HG03159 (cell line): Measurements from ENCODE around the gene CCT8.

ENCODE experiments used
- ATAC-seq: cut with Tn5 transposase; IDR thresholded peaks from one replicate; pipeline ENCODE4 v1.9.1; 2021; ENCODE audit warnings: mild to moderate bottlenecking, moderate library complexity; ENCODE audit not compliant: unreplicated experiment

The CCT8 gene, protein sequence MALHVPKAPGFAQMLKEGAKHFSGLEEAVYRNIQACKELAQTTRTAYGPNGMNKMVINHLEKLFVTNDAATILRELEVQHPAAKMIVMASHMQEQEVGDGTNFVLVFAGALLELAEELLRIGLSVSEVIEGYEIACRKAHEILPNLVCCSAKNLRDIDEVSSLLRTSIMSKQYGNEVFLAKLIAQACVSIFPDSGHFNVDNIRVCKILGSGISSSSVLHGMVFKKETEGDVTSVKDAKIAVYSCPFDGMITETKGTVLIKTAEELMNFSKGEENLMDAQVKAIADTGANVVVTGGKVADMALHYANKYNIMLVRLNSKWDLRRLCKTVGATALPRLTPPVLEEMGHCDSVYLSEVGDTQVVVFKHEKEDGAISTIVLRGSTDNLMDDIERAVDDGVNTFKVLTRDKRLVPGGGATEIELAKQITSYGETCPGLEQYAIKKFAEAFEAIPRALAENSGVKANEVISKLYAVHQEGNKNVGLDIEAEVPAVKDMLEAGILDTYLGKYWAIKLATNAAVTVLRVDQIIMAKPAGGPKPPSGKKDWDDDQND

DNA sequence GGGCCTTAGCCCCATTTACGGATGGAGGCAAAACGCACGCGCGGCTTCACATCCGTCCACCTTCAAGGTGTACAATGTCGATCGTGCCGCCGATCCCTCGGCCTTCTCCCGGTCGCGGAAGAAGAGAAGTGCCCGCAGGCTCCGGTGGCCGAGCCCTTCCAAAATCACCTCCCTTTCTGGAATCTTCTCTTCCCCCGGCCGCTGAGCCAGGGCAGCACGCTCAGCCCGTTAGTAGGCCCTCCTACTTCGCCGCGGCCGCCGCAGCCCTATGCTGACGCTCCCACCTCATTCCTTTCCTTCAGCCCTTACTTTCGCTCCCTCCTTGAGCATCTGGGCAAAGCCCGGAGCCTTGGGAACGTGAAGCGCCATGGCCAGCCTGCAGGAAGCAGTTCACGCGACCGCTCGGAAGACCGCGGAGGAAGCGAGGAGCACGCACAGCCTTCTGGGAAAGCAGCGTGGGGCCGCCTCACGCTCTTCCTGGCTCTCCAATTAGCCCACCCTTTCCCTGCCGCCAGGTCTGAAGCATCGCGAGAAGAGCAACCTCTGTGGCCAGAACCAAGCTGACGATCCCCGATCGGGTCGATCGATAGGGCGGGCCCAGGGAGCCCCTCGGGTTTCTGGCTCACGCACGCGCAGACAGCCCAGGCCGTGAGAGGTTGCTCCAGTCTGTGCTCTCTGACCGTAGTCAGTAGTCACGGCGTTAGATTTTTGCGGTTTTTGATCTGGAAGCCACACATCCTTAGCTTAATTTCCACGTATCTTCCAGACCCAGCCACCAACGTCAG is at the start of gene CCT8:
Gene CCT8, minus strand, starts transcription at position 427 of the 785 bp plus-strand sequence. Its CDS starts 58 bp downstream, at position 369.
- ATAC-seq = peak; percentile 83

DNA sequence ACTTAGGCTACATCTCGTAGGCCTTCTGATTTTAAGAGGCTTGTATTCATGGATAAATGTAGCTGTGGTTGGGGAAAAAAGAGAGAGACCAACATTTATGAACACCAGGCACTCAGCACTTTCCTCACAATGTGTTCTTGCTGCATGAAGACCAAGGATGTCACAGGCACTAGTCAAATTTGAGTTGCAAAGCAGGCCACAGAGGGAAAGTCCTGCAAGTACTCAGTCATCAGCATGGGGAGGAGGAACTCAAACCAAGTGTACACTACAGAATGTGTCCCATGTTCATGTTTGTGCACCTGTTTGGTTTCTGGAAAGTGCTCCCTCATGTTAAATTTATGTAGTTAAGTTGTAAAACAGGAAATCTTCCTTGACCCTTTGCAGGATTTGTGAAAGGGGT is 48.3 kb upstream of the CCT8 start:
- ATAC-seq = peak; percentile 61

DNA sequence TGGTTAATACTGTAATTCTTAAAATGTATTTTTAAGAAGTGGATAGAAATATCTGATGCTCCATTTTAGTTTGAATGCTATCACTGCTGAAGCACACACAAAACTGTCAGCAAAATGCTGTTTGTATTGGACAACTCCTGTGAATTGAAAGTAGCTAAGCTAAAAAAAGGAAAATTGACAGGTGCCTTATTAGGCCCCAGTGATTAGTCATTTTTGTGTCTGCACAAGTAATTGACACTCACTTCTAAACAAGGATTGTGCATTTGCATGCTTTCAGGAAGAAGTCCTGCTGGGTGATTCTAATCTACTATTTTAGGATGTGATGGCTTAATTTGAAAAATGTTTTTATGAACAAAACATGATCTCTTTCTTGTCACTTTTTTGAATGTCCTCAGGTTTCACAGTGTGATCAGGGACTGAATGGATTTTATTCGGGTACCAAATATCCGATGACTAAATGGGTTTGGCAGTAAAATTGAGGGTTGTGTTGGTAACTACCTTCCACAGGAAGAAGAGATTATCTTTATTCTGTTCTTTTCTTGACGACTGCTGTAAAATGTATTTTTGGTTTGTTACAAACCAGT is 44.0 kb upstream of the CCT8 start:
- ATAC-seq = no peak

DNA sequence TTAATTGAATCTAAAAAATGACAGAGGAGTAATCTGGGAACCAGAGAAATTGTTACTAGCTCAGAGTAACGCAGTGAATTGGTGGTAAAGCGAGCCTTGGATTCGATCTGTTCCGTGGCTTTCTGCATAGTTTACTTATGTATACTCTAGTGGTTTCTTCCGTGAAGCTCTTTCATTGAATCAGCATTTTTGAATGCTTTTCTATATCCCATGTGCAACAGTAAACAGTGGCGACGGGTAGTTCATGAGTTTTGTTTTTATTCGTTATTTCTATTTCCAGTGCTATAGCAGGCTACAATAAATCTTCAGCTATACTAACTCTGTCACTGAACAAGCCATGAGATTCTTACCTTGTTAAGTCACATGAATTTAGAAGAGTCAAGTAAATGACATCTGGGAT is 42.5 kb upstream of the CCT8 start:
- ATAC-seq = no peak

DNA sequence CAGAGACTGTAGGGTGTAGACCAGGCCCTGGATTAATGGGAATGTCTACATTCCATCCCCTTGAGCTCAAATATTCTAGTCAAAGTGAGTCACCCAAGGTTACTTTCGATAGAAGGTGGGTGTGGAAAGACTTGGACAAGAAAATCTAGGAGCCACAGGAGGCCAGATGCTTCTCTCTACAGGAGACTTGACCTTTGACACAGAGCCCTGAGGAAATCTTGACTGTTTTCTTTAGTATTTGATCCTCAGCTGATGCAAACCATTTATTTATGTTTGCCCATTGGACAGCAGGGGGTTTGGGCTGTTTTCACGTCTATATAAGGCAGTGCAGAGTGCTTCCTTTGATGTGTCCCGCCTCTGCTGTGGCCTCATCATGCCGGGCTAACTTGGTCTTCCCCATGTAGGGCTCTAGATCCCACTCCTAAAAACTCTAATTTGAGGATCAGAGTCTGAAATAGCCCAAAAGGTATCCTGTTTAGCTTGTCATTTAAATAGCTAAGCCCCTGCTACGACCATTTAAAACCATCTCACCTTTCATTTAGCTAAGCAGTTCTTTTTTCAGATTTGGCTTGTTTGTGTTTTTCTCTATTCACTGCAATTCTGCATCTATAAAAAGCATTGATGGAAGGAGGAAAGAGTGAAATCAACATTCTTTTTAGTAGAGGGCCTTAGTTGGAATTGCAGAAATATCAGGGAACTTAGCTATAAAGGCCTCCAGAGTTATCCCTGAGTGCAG is 41.5 kb upstream of the CCT8 start:
- ATAC-seq = no peak

DNA sequence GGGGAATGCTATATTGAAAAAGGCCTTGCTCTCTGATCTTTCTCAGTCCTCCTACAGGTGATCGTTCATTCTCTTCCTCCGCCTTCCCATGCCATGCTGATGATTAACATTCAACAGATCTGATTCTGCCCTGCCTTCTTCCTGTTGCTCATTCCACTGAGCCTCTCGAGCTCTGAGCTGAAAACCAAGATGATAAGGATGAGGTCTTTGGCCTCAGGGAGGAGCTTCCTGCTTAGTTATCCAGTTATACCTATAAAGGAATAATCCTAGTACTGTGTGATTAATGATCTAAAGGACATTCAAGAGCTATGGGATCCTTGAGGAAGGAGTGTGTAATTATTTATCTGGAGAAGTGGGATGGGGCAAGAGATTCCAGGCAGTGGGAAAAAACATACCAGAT is 31.8 kb upstream of the CCT8 start:
- no peak for ATAC-seq

DNA sequence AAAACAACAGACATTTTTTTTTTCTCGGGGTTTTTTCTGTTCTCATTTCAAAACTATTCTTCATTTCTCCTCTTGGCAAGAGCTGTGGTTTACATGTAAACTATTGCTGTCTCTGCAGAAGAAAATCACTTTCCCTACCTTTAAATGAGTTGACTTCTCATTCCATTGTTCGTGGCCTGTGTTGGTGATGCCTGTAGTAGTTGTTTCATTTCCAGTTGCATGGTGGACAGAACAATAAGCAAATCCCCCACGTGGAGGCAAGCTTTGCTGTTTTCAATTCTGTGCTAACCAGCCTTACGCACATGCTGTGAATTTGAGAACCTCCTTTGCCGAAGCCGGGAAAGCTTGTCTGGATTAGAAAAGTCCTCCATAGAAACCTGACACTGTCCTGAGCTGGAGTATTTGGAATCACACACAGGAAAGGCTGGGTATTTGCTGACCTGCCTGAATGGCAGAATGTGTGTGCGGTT is 30.8 kb upstream of the CCT8 start:
- ATAC-seq = peak; percentile 58

DNA sequence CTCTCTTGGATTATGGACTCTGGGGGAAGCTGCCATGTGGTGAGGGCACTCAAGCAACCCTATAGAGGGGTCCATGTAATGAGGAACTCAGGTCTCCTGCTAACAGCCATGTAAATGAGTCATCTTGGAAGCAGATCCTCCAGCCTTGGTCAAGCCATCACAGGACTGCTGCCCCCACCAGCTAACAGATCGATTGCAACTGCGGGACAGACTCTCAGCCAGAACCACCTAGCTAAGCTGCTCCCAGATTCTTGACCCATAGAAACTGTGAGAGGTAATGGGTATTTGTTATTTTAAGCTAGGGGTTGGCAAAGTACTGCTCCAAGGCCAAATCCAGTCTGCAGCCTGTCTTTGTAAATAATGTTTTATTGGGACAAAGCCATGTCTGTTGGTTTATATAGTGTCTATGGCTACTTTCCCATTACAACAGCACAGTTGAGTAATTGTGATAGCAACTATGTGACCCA is 29.4 kb upstream of the CCT8 start:
- ATAC-seq = no peak

DNA sequence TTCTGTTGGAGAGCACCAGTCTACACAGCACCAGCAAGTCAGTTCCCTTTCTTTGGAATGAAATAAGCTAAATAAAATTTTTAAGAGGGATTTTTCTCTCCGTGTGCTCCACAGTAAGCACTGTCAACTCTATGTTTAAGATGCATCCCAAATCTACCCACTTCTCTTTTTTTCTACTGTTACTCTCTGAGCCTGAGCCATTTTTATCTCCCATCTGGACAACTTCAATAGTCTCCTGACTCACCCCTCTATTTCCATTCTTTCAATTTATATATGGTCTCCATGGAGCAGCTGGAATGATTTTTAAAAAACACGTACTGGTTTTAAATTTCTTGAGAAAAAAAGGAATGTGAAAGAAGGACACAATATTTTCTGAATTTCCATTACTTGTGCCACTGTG is 24.7 kb upstream of the CCT8 start:
- ATAC-seq = no peak

DNA sequence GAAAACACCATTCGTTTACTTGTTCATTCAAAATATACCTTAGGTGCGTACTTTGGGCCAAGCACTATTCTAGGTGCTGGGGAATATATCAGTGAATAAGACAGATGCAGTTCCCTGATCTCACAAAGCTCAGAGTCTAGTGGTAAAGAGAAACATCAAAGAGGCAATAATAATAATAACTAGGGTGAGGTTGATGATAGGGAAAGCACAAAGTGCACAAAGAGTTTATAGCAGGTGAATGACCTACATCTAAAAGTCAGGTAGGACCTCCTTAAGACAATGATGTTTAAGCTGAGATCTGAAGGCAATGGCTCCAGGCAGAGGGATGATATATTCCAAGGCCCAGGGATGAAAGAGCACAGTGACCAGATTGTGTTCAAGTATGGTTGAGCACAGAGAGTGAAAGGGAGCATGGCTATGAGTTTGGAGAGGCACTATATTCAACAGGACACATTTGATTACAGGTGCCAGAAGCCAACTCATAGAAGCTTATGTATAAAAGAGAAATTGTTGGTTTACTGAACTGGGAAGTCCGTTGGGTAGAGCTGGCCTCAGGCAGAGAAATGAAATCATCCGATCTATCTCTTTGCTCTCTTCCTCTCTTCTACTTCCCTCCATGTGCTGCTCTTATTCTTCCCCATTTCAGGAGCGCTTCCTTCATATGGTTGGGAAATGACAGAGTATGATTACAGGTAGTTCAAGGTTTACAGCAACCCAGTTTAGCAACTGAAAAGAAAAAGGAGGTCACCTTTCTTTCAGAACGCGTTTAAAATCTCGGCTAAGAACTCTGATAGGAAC is 23.0 kb upstream of the CCT8 start:
- ATAC-seq = no peak

DNA sequence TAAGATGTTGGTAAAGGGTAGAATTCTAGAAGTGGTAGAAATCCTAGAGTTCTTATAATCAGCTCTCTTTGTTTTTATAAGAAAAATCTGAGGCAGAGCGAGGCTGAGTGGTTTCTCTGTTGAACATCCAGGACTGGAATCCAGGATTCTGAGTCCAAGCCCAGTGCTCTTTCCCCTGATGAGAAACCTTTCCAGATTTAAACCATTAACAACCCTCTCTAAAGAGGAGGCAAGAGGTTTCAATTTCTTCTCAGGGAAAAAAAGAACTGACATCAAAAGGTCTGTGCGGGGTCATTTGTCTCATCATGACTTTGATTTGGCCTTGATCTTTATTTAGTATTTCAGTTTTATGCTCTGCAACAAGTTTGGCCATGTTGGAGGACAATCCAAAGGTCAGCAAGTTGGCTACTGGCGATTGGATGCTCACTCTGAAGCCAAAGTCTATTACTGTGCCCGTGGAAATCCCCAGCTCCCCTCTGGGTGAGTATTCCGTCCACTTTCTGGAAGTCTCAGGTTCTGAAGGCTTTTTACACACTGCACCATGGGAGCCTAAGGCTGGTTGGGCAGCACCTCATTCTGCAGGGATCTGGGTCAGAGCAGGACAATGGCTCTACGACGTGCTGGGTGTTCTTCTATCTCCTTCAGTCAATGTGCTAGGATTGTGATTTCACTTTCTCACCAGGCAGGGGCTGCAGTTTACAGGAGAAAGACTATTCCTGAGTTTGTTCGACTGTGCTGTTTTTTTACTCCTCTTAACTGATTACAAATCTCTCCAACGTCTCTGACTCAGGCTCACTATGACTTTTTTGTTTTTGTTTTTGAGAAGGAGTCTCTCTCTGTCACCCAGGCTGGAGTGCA is 18.9 kb upstream of the CCT8 start:
- ATAC-seq = no peak

DNA sequence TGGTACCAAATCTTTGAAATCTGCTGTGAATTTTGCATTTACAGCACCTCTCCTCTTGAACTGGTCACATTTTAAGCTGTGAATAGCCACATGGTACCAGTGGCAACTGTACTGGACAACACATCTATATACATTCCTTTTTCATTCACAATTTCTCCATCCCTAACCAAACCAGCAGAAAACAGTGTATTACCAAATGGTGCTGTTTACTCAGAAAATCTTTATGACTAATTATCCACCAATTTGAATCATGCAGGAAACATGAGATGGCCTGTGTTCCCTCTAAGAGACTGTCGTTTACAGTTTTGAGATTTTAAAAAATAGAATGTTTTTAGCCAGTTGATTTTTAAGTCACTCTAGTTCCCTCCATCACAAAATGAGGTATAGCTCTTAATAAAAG is 17.6 kb upstream of the CCT8 start:
- no peak for ATAC-seq

DNA sequence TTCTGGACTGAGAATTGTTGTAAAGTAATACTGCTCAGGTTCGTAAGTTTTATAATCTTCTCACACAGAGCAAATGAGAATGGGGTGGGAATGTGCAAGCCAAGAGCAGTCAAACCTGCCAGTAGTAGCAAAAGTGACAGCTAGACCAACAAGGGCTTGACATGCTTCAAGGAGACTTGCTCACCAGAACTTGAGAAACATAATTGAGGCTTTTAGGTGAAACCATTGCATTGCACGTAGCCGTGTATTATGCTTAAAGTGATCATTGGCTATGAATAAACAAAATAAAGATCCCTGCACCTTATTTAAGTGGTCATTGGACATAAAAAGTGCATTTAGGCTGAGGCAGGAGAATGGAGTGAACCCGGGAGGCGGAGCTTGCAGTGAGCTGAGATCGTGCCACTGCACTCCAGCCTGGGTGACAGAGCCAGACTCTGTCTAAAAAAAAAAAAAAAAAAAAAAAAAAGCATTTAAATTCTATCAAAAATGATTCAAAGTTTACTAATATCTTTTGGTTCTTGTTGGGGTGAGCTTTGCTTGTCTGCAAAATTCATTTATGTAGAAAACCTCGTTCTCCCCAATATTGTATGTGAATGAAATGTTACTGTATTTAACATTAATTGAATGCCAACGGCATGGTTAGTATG is 11.8 kb upstream of the CCT8 start:
- ATAC-seq = no peak

DNA sequence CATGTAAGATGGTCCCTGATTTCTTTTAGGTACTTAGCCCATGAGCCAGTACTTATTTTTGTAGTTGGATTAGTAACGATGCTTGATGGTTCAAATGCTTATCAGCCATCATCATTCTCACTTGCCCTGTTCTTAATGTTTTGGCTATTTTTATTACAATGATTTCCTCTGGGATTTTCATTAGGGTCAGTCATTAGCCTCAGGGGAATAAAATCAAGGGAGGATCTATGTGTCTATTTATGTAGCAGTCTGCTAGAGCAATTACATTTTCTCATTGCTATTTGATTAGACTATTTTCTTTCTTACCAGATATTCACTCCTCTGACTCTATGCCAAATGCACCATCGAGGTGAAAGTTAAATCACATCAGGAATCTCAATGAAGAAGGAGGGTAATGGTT is 10.9 kb upstream of the CCT8 start:
- no peak for ATAC-seq

DNA sequence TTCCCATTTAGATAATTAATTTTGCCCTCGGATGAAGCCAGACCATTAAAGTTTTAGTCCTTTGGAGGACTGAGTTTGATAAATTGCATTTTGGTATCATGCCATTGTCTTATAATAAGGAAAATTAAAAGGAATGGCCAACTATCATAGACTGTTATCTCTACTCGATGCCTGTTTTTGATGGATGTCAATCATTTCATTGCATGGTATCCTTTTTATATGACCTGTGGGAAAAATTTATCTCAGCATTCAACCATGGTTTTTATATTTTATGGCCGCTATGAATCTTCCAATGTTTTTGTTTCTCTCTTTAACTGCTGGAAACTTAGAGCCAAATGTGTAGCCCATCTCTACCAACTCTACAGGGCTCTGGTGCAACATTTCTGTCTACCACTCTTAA is 9.9 kb upstream of the CCT8 start:
- no peak for ATAC-seq

DNA sequence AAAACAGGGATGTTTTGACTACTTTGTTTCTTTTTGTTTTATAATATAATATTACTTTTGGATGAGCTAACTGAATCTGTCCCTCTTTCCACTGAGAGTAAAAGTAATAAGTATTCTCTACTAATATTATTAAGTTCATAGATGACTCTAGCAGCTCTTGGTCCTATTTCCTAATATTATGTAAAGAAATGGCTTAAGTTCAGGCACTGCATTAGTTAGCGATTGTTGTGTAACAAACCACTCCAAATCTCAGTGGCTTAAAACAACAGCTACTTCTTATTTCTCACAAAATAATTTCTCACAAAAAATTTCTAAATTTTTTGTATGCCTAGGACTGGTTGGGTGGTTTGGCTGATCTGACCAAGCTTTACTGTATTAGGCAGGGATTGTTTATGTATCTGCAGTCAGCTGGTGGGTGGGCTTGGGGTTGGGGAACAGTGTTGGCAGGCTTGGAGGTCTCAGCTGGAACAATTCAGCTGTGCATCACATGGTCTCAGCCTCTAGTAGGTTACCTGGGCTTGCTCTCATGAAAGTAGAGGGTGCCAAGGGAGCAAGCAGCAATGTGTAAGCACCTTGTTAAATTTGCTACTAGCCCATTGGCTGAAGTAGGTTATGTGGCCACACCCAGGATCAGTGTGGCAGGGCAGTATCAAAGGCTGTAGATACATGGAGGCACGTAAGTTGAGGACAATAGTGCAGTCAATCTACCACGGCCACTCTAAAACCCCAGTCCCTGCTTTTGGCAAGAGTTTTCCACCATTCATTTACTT is 8.8 kb upstream of the CCT8 start:
- no peak for ATAC-seq

DNA sequence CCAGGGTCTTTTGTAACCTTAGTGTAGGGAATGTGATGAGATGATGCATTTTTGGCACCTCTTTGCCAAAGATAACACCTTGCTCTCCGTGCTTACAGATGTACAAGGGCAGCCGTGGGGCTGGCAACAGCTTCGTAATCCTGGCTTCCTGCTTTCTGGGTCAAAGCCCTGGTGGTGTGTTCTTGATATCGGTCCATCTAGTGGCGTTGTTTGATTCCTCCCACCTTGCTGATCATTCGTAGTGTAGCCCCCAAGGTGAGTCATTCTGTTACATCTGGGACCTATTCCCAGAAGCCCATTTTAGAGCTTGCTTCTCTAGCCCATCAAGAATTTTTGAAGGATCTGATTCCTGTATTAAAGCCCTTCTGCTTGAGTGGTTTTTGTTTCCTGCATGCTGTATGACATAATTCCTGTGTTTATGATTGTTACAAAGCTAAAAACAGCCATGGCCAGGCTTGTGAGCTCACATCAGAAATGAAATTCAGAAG is 7.0 kb upstream of the CCT8 start:
- no peak for ATAC-seq
